ENCODE results near the gene CIDEA.

CIDEA gene

GRCh38 chr18:12308386-12309100 lies 54.4 kb downstream of the CIDEA start:
- DNase-seq: peak; percentile 53
- H3K4me1 Mint-ChIP-seq: peaks cover 19% of the 10 kb centered on the region
- peak overlapping the region; percentile 74 for H3K4me3 Mint-ChIP-seq
- H3K27ac Mint-ChIP-seq: no peak overlapping the region
- peaks cover 24% of the 10 kb centered on the region for H3K36me3 Mint-ChIP-seq (ENCODE audit: low read depth)
- peaks cover 41% of the 10 kb centered on the region for H3K27me3 Mint-ChIP-seq
- peaks cover 14% of the 10 kb centered on the region for H3K9me3 Mint-ChIP-seq
- peak; percentile 75 for ATAC-seq

- H3K4me1 Mint-ChIP-seq: peaks cover 19% of the 10 kb centered on the region
- DNase-seq: no peak
- H3K27ac Mint-ChIP-seq: no peak overlapping the region
- H3K36me3 Mint-ChIP-seq (ENCODE audit: low read depth): peaks cover 24% of the 10 kb centered on the region
- peaks cover 14% of the 10 kb centered on the region for H3K9me3 Mint-ChIP-seq
- no peak for ATAC-seq
- H3K4me3 Mint-ChIP-seq: peak overlapping the region; percentile 74
- peaks cover 38% of the 10 kb centered on the region for H3K27me3 Mint-ChIP-seq
Observed at GRCh38 chr18:12309683-12310198, 55.6 kb downstream of the CIDEA start.

GRCh38 chr18:12310762-12311161 lies 56.6 kb downstream of the CIDEA start:
- Mint-ChIP-seq H3K27me3 (peaks cover 34% of the 10 kb centered on the region), H3K36me3 (ENCODE audit: low read depth) (peaks cover 24% of the 10 kb centered on the region), H3K4me1 (peaks cover 22% of the 10 kb centered on the region), H3K4me3 (no peak overlapping the region), H3K9me3 (peaks cover 14% of the 10 kb centered on the region), H3K27ac (no peak overlapping the region)
- ATAC-seq (no peak), DNase-seq (no peak)

DNA sequence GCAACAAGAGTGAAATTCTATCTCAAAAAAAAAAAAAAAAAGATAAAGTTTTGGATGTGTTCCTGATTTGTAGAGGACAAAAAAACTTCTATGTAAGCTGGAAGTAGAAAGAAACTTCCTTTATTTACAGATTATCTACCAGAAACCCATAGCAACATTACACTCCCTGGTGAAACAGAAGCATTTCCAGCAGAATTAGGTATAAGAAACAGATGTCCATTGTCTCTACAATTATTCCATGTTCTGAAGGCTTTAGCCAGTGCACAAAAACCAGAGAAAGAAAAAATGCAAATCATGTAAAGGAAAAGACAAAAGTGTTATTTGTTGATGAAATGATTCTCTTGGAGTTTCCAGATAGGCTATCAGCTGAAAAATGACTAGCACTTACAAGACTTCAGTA lies 58.8 kb downstream of the CIDEA start:
- no peak overlapping the region for H3K4me3 Mint-ChIP-seq

DNA sequence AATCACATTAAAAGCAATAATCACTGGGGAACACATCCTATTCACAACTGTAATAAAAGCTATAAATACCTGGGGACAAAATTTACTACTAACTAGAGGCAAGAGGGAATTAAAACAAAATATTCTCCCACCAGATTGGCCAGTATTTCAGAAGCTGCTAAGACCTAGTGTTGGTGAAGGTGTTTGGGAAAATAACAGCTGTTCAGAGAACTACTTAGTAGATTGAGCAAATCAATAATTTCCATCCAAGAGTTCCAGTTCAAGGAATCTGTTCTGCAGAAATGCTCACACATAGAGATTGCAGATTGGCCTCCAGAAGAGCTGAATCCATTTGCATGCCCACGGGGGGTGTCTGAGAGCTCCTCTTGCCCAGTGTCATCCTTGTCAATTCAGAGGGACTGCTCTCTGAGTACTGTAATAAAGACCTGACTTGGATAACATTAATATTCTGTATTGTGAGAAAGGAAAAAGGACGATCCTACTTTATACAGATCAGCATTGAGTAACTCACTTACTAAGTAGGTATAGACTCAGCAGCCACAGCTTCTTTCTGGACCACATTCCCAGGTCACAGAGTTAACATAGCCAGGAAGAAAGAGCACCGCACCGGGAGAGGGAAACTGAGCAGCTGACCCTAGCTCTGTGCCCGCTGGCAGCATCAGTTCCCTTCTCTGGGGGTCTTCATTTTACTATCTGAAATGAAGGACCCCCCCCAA lies 59.5 kb downstream of the CIDEA start:
- no peak overlapping the region for H3K27ac Mint-ChIP-seq
- no peak overlapping the region for H3K4me3 Mint-ChIP-seq
- peaks cover 14% of the 10 kb centered on the region for H3K27me3 Mint-ChIP-seq
- H3K36me3 Mint-ChIP-seq (ENCODE audit: low read depth): peaks cover 24% of the 10 kb centered on the region
- no peak for DNase-seq
- ATAC-seq: no peak
- H3K9me3 Mint-ChIP-seq: peaks cover 14% of the 10 kb centered on the region
- H3K4me1 Mint-ChIP-seq: peaks cover 18% of the 10 kb centered on the region

More for the DNA sequence above, 58.8 kb downstream of the CIDEA start:
- DNase-seq (no peak), ATAC-seq (no peak)
- peaks cover 14% of the 10 kb centered on the region for H3K9me3 Mint-ChIP-seq
- H3K27me3 Mint-ChIP-seq: peaks cover 17% of the 10 kb centered on the region
- H3K36me3 Mint-ChIP-seq (ENCODE audit: low read depth): peaks cover 24% of the 10 kb centered on the region
- H3K4me1 Mint-ChIP-seq: peaks cover 17% of the 10 kb centered on the region
- no peak overlapping the region for H3K27ac Mint-ChIP-seq

DNA sequence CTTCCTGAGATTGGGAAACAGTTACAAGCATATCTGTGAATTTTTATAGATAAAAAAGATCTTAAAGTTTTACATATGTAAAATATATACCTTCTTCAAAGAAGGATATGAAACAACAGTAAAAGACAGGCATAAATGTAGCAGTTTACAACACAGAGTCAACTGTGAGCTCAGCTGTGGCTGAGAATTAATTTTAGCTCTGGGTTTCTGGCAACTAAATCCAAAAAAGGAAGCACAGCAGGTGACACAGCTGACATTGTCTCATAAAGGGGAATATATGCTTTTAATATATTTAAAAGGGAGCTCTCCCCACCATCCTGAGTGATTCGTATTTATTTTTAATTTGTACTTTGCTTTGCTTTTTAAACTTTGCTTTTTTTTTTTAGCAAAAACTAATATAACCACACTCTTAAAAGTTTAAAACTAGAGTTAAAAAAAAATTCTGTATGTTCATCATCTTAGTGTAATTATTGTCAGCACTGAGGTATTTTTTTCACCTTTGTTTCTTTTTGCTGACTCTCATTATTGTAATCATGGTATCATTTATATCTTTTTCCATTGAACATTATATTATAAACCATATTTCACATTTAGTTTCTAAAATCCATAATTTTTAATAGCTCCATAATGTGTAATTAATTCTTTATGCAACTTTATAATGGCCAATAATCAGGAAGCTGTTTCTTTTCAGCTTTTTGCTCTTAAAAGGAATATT lies 60.6 kb downstream of the CIDEA start:
- Mint-ChIP-seq H3K27me3 (peaks cover 6% of the 10 kb centered on the region), H3K4me3 (no peak overlapping the region), H3K36me3 (ENCODE audit: low read depth) (peaks cover 21% of the 10 kb centered on the region), H3K27ac (no peak overlapping the region), H3K4me1 (peaks cover 11% of the 10 kb centered on the region), H3K9me3 (peaks cover 14% of the 10 kb centered on the region)
- ATAC-seq (no peak), DNase-seq (no peak)

DNA sequence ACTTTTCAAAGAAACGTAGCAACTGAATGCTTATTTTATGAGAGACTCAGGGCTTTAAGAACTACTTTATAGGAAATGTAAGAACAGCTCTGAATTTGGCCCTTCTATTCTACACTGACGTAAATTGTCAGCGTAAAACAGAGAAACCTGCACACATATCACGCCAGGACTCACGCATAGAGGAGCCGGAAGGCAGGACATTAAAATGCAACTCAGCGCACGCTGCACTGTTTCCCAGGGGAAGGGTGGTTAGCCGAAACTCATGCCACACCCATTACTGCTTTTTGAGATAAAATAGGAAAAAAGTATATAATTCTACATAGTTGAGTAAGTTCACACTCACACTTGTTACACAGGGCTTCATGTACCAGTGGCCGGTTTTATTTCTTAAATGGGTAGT lies 61.3 kb downstream of the CIDEA start:
- peaks cover 4% of the 10 kb centered on the region for H3K27me3 Mint-ChIP-seq
- H3K4me1 Mint-ChIP-seq: peaks cover 8% of the 10 kb centered on the region

GRCh38 chr18:12315911-12316310 lies 61.8 kb downstream of the CIDEA start:
- Mint-ChIP-seq H3K27me3 (no peaks in the 10 kb centered on the region), H3K27ac (no peak overlapping the region), H3K36me3 (ENCODE audit: low read depth) (peaks cover 14% of the 10 kb centered on the region), H3K4me1 (peaks cover 8% of the 10 kb centered on the region), H3K9me3 (peaks cover 9% of the 10 kb centered on the region), H3K4me3 (no peak overlapping the region)
- ATAC-seq: no peak
- no peak for DNase-seq

More for the DNA sequence above, 61.3 kb downstream of the CIDEA start:
- peaks cover 13% of the 10 kb centered on the region for H3K9me3 Mint-ChIP-seq
- no peak for DNase-seq
- peaks cover 18% of the 10 kb centered on the region for H3K36me3 Mint-ChIP-seq (ENCODE audit: low read depth)
- H3K27ac Mint-ChIP-seq: no peak overlapping the region
- ATAC-seq: no peak
- H3K4me3 Mint-ChIP-seq: no peak overlapping the region

GRCh38 chr18:12317664-12318333 lies 63.6 kb downstream of the CIDEA start:
- peaks cover 6% of the 10 kb centered on the region for H3K36me3 Mint-ChIP-seq (ENCODE audit: low read depth)
- H3K4me3 Mint-ChIP-seq: no peak overlapping the region
- no peaks in the 10 kb centered on the region for H3K27me3 Mint-ChIP-seq
- H3K4me1 Mint-ChIP-seq: peaks cover 11% of the 10 kb centered on the region
- H3K27ac Mint-ChIP-seq: no peak overlapping the region
- DNase-seq (no peak), ATAC-seq (no peak)
- no peaks in the 10 kb centered on the region for H3K9me3 Mint-ChIP-seq

DNA sequence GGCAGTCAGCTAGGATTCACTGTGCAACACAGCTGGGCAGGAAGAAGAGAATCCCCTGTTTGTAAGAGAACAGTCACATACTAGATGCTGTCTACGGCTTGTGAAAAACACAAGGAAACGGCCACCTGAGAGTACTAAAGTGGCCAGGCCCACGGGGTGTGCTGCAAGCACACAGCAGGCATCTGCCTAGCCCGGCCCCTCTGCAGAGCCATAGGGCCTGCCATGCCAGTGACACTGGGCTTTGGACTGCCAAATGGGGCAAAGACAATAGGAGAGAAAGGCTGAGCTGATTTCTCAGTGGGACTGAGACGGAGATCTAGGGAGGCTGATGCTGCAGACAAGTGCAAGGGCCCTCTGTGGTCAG lies 64.2 kb downstream of the CIDEA start:
- Mint-ChIP-seq H3K9me3 (no peaks in the 10 kb centered on the region), H3K4me1 (peaks cover 11% of the 10 kb centered on the region), H3K27me3 (no peaks in the 10 kb centered on the region), H3K27ac (no peak overlapping the region), H3K4me3 (no peak overlapping the region), H3K36me3 (ENCODE audit: low read depth) (peaks cover 6% of the 10 kb centered on the region)
- ATAC-seq: no peak
- no peak for DNase-seq

DNA sequence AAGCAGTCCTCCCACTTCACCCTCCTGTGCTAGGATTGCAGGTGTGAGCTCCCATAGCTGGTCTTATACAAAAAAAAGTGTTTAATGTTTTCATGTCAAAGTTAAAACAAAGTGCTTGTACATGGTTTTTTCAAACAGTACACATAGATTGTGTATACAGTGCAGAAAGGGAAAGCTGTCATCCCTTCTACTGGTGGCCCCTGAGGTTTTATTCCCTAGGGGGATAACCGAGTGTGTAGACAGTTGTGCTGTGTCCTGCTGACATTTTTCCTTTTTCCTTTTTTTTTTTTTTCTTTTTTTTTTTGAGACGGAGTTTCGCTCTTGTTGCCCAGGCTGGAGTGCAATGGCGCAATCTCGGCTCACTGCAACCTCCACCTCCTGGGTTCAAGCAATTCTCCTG lies 64.7 kb downstream of the CIDEA start:
- peaks cover 6% of the 10 kb centered on the region for H3K36me3 Mint-ChIP-seq (ENCODE audit: low read depth)
- peaks cover 11% of the 10 kb centered on the region for H3K4me1 Mint-ChIP-seq
- no peak overlapping the region for H3K4me3 Mint-ChIP-seq
- H3K27me3 Mint-ChIP-seq: no peaks in the 10 kb centered on the region
- no peaks in the 10 kb centered on the region for H3K9me3 Mint-ChIP-seq
- ATAC-seq (no peak), DNase-seq (no peak)
- no peak overlapping the region for H3K27ac Mint-ChIP-seq

DNA sequence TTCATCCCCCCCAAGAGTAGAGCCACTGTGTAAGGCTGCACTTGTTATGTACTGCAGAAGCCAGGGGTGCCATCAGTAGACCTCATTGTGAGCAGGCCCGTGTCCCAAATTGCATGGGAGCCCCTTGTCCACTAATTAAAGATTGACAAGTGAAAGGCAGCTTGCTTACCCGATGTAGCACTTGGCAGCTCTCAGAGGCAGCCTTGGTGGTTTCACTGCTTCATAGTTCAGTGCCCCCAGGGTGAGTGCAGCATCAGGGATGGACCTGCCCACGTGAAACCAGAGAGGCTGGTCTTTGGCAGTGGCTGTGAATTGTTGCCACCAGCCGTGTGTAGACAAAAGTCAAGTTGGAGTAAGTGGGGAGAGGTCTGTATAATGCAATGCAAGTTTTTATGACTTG lies 67.2 kb downstream of the CIDEA start:
- no peak for ATAC-seq
- DNase-seq: no peak
- no peak overlapping the region for H3K27ac Mint-ChIP-seq
- H3K9me3 Mint-ChIP-seq: no peaks in the 10 kb centered on the region
- H3K4me3 Mint-ChIP-seq: no peak overlapping the region
- H3K4me1 Mint-ChIP-seq: peaks cover 8% of the 10 kb centered on the region
- peaks cover 15% of the 10 kb centered on the region for H3K36me3 Mint-ChIP-seq (ENCODE audit: low read depth)
- no peaks in the 10 kb centered on the region for H3K27me3 Mint-ChIP-seq

- H3K27me3 Mint-ChIP-seq: no peaks in the 10 kb centered on the region
- H3K4me3 Mint-ChIP-seq: no peak overlapping the region
- H3K4me1 Mint-ChIP-seq: peaks cover 7% of the 10 kb centered on the region
- peaks cover 37% of the 10 kb centered on the region for H3K36me3 Mint-ChIP-seq (ENCODE audit: low read depth)
- H3K27ac Mint-ChIP-seq: no peak overlapping the region
- H3K9me3 Mint-ChIP-seq: no peaks in the 10 kb centered on the region
- DNase-seq (no peak), ATAC-seq (no peak)
Observed at GRCh38 chr18:12324991-12325725, 71.0 kb downstream of the CIDEA start.
